Occipital lobe (tissue), 2 donors: ENCODE results near the gene UFC1. TPM values are rescaled to one million over a fixed set of nuclear protein-coding genes. Genes with fewer than 3 reads are reported as not detected.
"Not testable (repeated sequence)": the region's sequence is repeated elsewhere in the genome, so short reads cannot be mapped to it uniquely, and the experiment has no call there.

Experiments
- DNase-seq: peaks from one replicate; lab custom pipeline; 2025; lab: John Stamatoyannopoulos, UW
- total RNA-seq: library from RNA; depleted of rRNA; stranded (reverse); fragments of >200 nt; gene quantifications from one replicate; pipeline ENCODE4 v1.2.3, GENCODE V29; 2014

UFC1 gene
- 99.4 TPM for total RNA-seq

GRCh38 chr1:161153682-161154337 is at the start of gene UFC1:
TSS of gene UFC1 (plus strand) at chr1:161153978. CDS start at chr1:161153998, 20 bp downstream.
- DNase-seq: peak; percentile 73

DNA sequence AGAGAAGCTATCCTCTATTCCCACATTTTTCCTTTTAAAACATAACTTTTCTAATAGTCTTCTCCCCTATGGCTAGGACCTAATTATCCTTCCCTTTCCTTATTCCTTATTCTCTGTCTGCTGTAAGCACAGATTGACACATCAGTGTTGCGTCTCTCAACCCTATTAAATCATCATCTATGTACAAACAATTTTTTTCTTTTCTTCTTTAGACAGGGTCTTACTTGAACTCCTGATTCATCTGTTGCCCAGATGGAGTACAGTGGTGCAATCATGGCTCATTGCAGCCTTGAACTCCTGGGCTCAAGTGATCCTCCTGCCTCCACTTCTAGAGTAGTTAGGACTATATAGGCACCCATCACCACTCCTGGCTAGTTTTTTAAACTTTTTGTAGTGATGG is 47.3 kb upstream of the UFC1 start:
- no peak for DNase-seq

DNA sequence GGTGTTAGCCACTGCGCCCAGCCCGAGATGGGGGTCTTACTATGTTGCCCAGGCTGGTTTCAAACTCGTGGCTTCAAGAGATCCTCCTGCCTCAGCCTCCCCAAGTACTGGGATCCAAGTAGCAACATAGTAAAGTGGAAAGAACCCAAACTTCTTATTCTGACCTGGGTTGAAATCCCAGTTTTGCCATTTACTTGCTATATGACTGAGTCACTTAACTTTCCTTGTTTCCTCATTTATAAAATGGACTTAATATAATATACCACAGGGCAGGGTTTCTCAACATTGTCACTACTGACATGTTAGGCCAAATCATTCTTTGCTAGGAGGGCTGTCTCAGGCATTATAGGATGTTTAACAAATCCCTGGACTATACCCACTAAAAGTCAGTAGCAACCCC is 42.7 kb upstream of the UFC1 start:
- DNase-seq: no peak

DNA sequence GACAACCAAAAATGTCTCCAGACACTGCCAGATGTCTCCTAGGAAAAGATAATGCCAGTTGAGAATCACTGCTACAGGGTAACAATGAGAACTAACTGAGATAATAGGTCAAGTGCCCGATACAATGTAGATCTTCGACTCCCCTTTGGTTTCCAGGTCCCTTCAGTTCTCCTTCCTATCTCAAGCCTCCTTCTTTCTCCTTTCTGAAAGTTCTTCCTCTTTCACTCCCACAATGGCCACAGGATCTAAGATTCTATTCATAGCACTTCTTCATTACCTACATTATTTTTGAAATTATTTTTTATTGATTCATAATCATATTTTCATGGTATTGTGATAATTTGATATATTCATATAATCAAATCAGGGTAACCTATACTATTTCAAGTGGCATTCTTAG is 42.3 kb upstream of the UFC1 start:
- DNase-seq: no peak

DNA sequence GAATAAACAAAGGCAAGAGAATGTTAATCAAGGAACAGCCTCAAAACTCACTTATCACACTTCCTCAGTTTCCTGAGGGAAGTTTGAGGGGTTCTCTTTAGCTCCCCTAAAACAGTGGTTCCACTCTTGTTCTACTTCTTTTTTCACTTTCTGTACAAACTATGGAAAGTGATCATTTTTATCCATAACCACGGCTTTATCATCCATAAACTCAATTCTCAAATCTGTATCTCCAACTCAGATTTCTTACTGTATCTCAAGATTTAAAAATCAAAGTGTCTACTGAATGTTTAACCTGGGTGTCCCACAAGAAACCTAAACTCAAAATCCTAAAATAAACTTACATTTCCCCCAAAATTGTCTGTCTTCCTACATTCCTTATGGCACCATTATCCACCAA is 39.9 kb upstream of the UFC1 start:
- DNase-seq: no peak

DNA sequence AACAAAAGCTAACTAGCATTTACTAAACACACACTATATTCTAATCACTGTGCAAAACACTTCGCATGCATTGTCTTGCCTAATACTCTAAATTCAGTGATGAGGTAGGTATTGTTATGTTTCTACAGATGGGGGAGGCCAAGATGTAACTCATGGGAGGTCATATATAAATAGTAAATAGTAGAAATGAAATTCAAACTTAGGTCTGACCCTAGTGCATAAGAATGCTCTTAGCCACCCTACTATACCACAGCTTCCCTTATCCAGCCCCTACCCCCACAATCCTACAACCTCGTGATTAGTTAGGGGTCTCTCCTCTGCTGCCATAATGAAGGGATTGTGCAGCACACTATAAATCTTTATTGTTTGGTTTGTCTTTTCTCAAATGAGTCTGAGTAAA is 39.2 kb upstream of the UFC1 start:
- no peak for DNase-seq

GRCh38 chr1:161115132-161115711 is 38.6 kb upstream of the UFC1 start:
- DNase-seq: no peak

- DNase-seq: not testable (repeated sequence)
Measured at GRCh38 chr1:161115961-161116360, 37.8 kb upstream of the UFC1 start.

DNA sequence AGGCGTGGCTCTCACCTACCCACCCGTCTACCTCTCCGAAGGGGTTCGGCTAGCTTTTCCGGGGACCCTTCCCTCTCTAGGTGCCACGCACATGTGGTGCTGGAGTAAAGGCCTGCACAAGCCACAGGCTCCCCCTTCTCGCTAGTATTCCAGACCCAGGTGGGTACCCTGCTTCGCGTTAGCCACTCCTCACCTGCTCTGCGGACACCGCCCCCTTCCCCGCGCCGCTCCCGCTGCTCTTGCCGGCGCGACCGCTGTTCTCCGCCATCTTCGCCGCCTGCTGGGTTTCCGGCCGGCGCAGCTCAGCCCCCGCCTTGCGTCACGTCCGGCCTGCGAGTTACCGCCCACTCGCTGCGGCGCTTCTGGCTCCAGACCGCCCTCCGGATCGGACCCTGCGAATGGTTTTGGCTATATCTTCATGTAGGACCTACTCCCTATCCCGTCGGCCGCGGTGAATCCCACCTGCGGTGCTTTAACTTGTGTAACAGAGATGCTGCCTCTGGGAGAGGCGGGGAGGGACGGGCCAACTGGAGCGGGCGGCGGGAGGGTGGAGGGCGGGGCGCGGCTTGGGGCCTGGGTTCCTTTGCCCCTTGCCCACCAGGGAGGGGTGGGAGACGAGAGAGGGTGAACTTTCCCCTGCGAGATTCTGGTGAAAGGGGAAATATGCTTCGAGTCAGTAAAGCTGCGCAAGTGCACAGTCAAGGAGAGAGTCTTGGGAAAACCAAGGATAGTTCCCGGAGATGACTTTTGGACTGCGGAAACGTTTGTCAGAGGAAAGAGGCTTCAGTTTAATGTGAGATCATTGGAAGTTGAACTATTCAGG is 35.8 kb upstream of the UFC1 start, which contains the start of the genes NIT1 and PFDN2:
Gene NIT1, plus strand, starts transcription at position 347 of the 823 bp plus-strand sequence. Its CDS starts 72 bp downstream, at position 419.
Gene PFDN2, minus strand, starts transcription at position 279 of the 823 bp plus-strand sequence. Its CDS starts 11 bp downstream, at position 268.
- DNase-seq: peak; percentile 83

GRCh38 chr1:161119092-161119903 is 34.5 kb upstream of the UFC1 start:
- DNase-seq: no peak

DNA sequence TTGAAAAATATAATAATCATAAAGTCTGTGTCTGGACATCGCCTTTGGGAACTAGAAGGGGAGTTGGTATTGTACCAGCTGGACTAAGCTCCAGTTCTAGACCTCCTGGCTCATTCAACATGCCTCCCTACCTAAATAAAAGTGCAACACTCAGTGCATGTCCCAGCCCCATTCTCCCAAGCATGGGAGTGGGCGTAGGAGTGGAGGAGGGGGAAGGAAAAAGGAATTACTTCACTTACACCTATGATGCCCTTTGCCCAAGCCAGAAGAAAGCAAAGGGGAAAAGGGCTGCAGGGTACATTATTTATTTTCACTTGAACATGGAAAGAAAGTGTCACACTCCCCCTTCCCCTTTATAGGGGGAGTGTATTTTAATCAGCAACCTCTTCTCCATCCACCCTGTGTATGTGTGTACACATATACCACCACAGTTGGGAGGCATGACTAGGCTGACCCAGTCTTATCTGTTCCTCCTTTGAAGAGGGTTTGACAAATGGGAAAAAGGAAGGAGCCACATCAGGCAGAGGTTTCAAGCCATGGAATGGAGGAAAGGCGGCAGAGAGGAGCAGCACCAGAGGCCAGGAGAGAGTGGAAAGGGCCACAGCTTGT is 32.6 kb upstream of the UFC1 start:
- DNase-seq: no peak

DNA sequence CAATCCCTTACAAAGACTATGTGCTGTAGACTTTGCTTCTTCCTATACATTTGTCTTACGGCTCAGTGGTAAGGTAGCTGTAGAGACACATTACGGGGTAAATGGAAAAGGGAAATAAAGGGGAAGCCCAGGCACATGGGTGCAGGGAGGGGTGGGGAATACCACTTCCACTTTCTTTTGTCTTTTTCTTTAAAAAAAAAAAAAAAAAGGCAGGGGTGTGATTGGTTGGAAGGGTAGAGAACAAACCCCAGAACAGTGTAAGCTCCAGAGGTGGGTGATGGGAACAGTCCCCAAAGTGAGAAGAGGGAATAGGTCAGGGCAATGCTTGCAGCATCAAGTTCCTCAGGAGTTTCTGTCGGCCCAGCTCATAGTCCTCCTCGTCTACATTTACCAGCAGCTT is 31.9 kb upstream of the UFC1 start:
- DNase-seq: no peak

DNA sequence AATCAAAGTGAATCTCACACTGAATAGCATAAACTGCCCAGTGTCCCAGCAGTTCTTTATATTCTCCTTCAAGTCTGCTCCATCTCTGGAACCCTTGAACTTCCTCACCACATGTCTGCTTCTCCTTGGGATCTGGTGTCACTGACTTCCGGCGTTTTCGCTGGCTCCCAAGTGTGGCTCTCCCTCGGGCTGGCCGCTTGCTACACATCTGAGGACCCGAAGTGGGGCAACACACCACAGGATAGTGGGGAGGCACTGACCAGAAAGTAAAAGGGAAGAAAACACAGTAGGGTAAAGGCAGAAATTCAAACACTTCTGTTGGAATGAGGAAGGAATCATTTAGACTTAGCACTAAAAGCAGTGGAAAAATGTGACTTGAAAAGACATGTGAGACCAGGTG is 30.8 kb upstream of the UFC1 start:
- no peak for DNase-seq

DNA sequence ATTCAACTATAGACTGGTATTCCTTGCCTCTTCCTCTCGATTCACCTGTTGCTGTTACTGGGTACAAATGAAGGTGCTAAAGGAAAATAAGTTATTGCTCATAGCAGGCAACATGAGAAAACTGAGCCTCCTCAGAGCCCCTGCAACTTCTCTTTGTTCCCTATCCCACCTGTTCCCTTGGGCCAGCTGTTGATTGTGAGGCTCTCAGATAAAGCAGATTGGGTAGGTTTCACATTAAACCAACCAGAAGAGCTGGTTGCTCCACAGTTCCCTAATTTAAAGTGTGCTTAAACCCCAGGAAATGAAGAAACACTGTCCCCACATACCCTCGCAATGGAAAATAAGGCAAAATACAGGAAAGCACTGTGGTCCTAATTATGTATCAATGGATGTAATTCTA is 26.1 kb upstream of the UFC1 start:
- DNase-seq: no peak

- DNase-seq: no peak
Measured at GRCh38 chr1:161128591-161129420, 25.0 kb upstream of the UFC1 start.

GRCh38 chr1:161130266-161130665 is 23.5 kb upstream of the UFC1 start:
- no peak for DNase-seq

GRCh38 chr1:161131523-161132409 is 22.0 kb upstream of the UFC1 start:
- no peak for DNase-seq

GRCh38 chr1:161132410-161133219 is 21.2 kb upstream of the UFC1 start, which contains the start of gene DEDD:
TSS of gene DEDD (minus strand) at chr1:161132667. CDS start at chr1:161124462, 8,205 bp downstream.
- DNase-seq: peak; percentile 96
